Naive thymus-derived CD4-positive, alpha-beta T cell (primary cell): Measurements from ENCODE around the gene HIRA. TPM values are rescaled to one million over a fixed set of nuclear protein-coding genes. Genes with fewer than 3 reads are reported as not detected.
A peak's percentile ranks its signal among the peaks of the same experiment; 100 is the strongest.

Experiments
- ATAC-seq: fragments of 150-1000 bp; cut with Tn5 transposase; 2 replicates; pipeline ENCODE4 v1.10.0; 2021; ENCODE audit warnings: mild to moderate bottlenecking, moderate library complexity
- CTCF ChIA-PET: fragments of 350-600 bp; sonication (Branson Sonifier 250); formaldehyde crosslinking; loops from one replicate; lab custom pipeline; 2021; ENCODE audit warnings: antibody characterized with exemption; lab: Charles Lee
- POLR2A ChIA-PET: fragments of 350-600 bp; sonication (Branson Sonifier 250); formaldehyde crosslinking; loops from one replicate; lab custom pipeline; 2021; ENCODE audit warnings: antibody characterized with exemption, inconsistent platforms; lab: Charles Lee
- DNase-seq, 9 donors: peaks; one replicate each; pipeline versions ENCODE4 v3.0.0 to v3.0.0-alpha.2; 2020 to 2022; ENCODE audit warnings: mixed read lengths in 1 of 9
- H3K27ac ChIP-seq: one replicate; pipeline ENCODE4 v1.7.0; 2013; ENCODE audit warnings: mild to moderate bottlenecking, low read depth, low read length, moderate library complexity
- H3K27me3 ChIP-seq, 2 donors: one replicate each; pipeline ENCODE4 v1.7.0; 2013; ENCODE audit warnings: low read length in 2 of 2, mild to moderate bottlenecking in 2 of 2, moderate library complexity in 2 of 2; ENCODE audit not compliant: control insufficient read depth in 2 of 2, insufficient read depth in 2 of 2
- H3K36me3 ChIP-seq, 3 experiments: 1 replicate in 2 of 3; 2 replicates in 1 of 3; pipeline ENCODE4 v1.7.0; 2013; ENCODE audit warnings: low read length in 3 of 3, mild to moderate bottlenecking in 3 of 3, moderate library complexity in 1 of 3; ENCODE audit not compliant: insufficient read depth in 3 of 3, control insufficient read depth in 2 of 3
- H3K4me1 ChIP-seq, 2 donors: one replicate each; pipeline ENCODE4 v1.7.0; 2013; ENCODE audit warnings: low read length in 2 of 2, mild to moderate bottlenecking in 2 of 2, moderate library complexity in 1 of 2; ENCODE audit not compliant: control insufficient read depth in 2 of 2, insufficient read depth in 2 of 2
- H3K4me3 ChIP-seq: 2 replicates; pipeline ENCODE4 v1.7.0; 2013; ENCODE audit warnings: mild to moderate bottlenecking, low read length
- H3K9me3 ChIP-seq, 3 experiments: 1 replicate in 2 of 3; 2 replicates in 1 of 3; pipeline ENCODE4 v1.7.0; 2013; ENCODE audit warnings: low read length in 3 of 3; ENCODE audit not compliant: control insufficient read depth in 2 of 3
- H3K27ac Mint-ChIP-seq, 9 donors: one replicate each; pipeline ENCODE4 v1.8.0; 2020 to 2022; ENCODE audit warnings: mixed read lengths in 9 of 9, mild to moderate bottlenecking in 8 of 9, moderate library complexity in 5 of 9, inconsistent platforms in 2 of 9
- H3K27me3 Mint-ChIP-seq, 5 donors: one replicate each; pipeline ENCODE4 v1.8.0; 2021 to 2022; ENCODE audit warnings: mixed read lengths in 5 of 5, mild to moderate bottlenecking in 1 of 5
- H3K36me3 Mint-ChIP-seq, 5 donors: one replicate each; pipeline ENCODE4 v1.8.0; 2020 to 2022; ENCODE audit warnings: mixed read lengths in 5 of 5, mild to moderate bottlenecking in 3 of 5, inconsistent platforms in 1 of 5
- H3K4me1 Mint-ChIP-seq, 7 donors: one replicate each; pipeline ENCODE4 v1.8.0; 2020 to 2022; ENCODE audit warnings: mixed read lengths in 7 of 7, mild to moderate bottlenecking in 3 of 7, inconsistent platforms in 1 of 7
- H3K4me3 Mint-ChIP-seq, 10 donors: one replicate each; pipeline ENCODE4 v1.8.0; 2020 to 2022; ENCODE audit warnings: mild to moderate bottlenecking in 10 of 10, mixed read lengths in 10 of 10, moderate library complexity in 6 of 10, inconsistent platforms in 2 of 10
- H3K9me3 Mint-ChIP-seq, 11 donors: one replicate each; pipeline ENCODE4 v1.8.0; 2020 to 2022; ENCODE audit warnings: mixed read lengths in 11 of 11, mild to moderate bottlenecking in 4 of 11, inconsistent platforms in 1 of 11, moderate library complexity in 1 of 11
- intact Hi-C, 2 donors: fragments of 100-400 bp; cut with micrococcal nuclease; formaldehyde crosslinking; loops; one replicate each; pipeline ENCODE4 v1.15.1; 2023
- polyA plus RNA-seq, 2 donors: library from polyadenylated mRNA; unstranded; fragments of 300-500 nt; fragmentation: Illumina TruSeq; gene quantifications; one replicate each; pipeline ENCODE4 v1.2.3, GENCODE V29; 2021
- total RNA-seq, 6 experiments: library from RNA in 5 of 6; stranded (reverse) in 5 of 6; gene quantifications; 1 replicate in 5 of 6; 2 replicates in 1 of 6; pipeline ENCODE4 v1.2.3 and lab custom pipeline; 2021 to 2026

The HIRA gene
- total and polyA plus RNA-seq, 7 experiments from 2014 or later: 2.8 to 42.3 (median 22.5) TPM

GRCh38 chr22:19355413-19356157 is 75.9 kb downstream of the HIRA start:
- no peak for DNase-seq
- H3K27ac ChIP-seq: no peak overlapping the region
- peaks cover 12 to 100% (median 21%) of the 10 kb centered on the region in 3 experiments for H3K36me3 ChIP-seq
- Mint-ChIP-seq H3K27me3 (no peaks in the 10 kb centered on the region), H3K9me3 (peaks cover 0 to 1% (median 0%) of the 10 kb centered on the region in 11 donors), H3K4me1 (peaks cover 0 to 7% (median 0%) of the 10 kb centered on the region in 7 donors), H3K4me3 (no peak overlapping the region), H3K36me3 (peaks cover 22 to 53% (median 28%) of the 10 kb centered on the region in 5 donors), H3K27ac (peak overlapping the region in 1 of 9 donors; percentile 27)
- POLR2A ChIA-PET: no interaction called here
- CTCF ChIA-PET: no interaction called here
- ATAC-seq: no peak
- H3K4me1 ChIP-seq: no peaks in the 10 kb centered on the region
- H3K4me3 ChIP-seq: no peak overlapping the region
- H3K9me3 ChIP-seq: no peaks in the 10 kb centered on the region
- intact Hi-C loops: no loop called here
- H3K27me3 ChIP-seq: no peaks in the 10 kb centered on the region

GRCh38 chr22:19354201-19354600 is 77.3 kb downstream of the HIRA start:
- peaks cover 0 to 1% (median 0%) of the 10 kb centered on the region in 11 donors for H3K9me3 Mint-ChIP-seq
- peaks cover 0 to 7% (median 0%) of the 10 kb centered on the region in 7 donors for H3K4me1 Mint-ChIP-seq
- no peaks in the 10 kb centered on the region for H3K27me3 Mint-ChIP-seq
- intact Hi-C loops: no loop called here
- Histone ChIP-seq H3K27me3 (no peaks in the 10 kb centered on the region), H3K4me3 (no peak overlapping the region), H3K9me3 (no peaks in the 10 kb centered on the region), H3K4me1 (no peaks in the 10 kb centered on the region), H3K36me3 (peaks cover 12 to 100% (median 18%) of the 10 kb centered on the region in 3 experiments), H3K27ac (no peak overlapping the region)
- H3K27ac Mint-ChIP-seq: no peak overlapping the region
- ATAC-seq (no peak), DNase-seq (no peak)
- CTCF ChIA-PET: no interaction called here
- POLR2A ChIA-PET: no interaction called here
- H3K36me3 Mint-ChIP-seq: peaks cover 20 to 59% (median 35%) of the 10 kb centered on the region in 5 donors
- H3K4me3 Mint-ChIP-seq: no peak overlapping the region

GRCh38 chr22:19353363-19354131 is 78.0 kb downstream of the HIRA start:
- H3K4me1 ChIP-seq: no peaks in the 10 kb centered on the region
- H3K36me3 ChIP-seq: peaks cover 12 to 96% (median 13%) of the 10 kb centered on the region in 3 experiments
- DNase-seq (no peak), ATAC-seq (no peak)
- no peaks in the 10 kb centered on the region for H3K9me3 ChIP-seq
- H3K27me3 Mint-ChIP-seq: no peaks in the 10 kb centered on the region
- no peak overlapping the region for H3K4me3 Mint-ChIP-seq
- H3K9me3 Mint-ChIP-seq: peaks cover 0 to 1% (median 0%) of the 10 kb centered on the region in 11 donors
- peaks cover 18 to 60% (median 33%) of the 10 kb centered on the region in 5 donors for H3K36me3 Mint-ChIP-seq
- no peaks in the 10 kb centered on the region for H3K27me3 ChIP-seq
- intact Hi-C loops: no loop called here
- peaks cover 0 to 7% (median 0%) of the 10 kb centered on the region in 7 donors for H3K4me1 Mint-ChIP-seq
- CTCF ChIA-PET: no interaction called here
- POLR2A ChIA-PET: no interaction called here
- H3K27ac ChIP-seq: no peak overlapping the region
- H3K27ac Mint-ChIP-seq: no peak overlapping the region
- H3K4me3 ChIP-seq: no peak overlapping the region

GRCh38 chr22:19352766-19353165 is 78.8 kb downstream of the HIRA start:
- H3K27ac Mint-ChIP-seq: no peak overlapping the region
- no peak overlapping the region for H3K4me3 Mint-ChIP-seq
- Histone ChIP-seq H3K9me3 (no peaks in the 10 kb centered on the region), H3K4me1 (no peaks in the 10 kb centered on the region), H3K36me3 (peaks cover 12 to 92% (median 13%) of the 10 kb centered on the region in 3 experiments), H3K27ac (no peak overlapping the region), H3K27me3 (no peaks in the 10 kb centered on the region), H3K4me3 (no peak overlapping the region)
- peaks cover 0 to 7% (median 0%) of the 10 kb centered on the region in 7 donors for H3K4me1 Mint-ChIP-seq
- H3K27me3 Mint-ChIP-seq: no peaks in the 10 kb centered on the region
- H3K36me3 Mint-ChIP-seq: peaks cover 18 to 58% (median 33%) of the 10 kb centered on the region in 5 donors
- ATAC-seq (no peak), DNase-seq (no peak)
- CTCF ChIA-PET: no interaction called here
- intact Hi-C loops: no loop called here
- POLR2A ChIA-PET: no interaction called here
- peaks cover 0 to 1% (median 0%) of the 10 kb centered on the region in 11 donors for H3K9me3 Mint-ChIP-seq

GRCh38 chr22:19352217-19352616 is 79.3 kb downstream of the HIRA start:
- no peak for DNase-seq
- CTCF ChIA-PET: no interaction called here
- H3K27me3 Mint-ChIP-seq: no peaks in the 10 kb centered on the region
- no peaks in the 10 kb centered on the region for H3K27me3 ChIP-seq
- peak overlapping the region in 2 of 9 donors; percentile 7 to 72 for H3K27ac Mint-ChIP-seq
- ATAC-seq: no peak
- peaks cover 12 to 92% (median 15%) of the 10 kb centered on the region in 3 experiments for H3K36me3 ChIP-seq
- H3K4me1 ChIP-seq: no peaks in the 10 kb centered on the region
- POLR2A ChIA-PET: no interaction called here
- intact Hi-C loops: no loop called here
- H3K4me3 ChIP-seq: no peak overlapping the region
- peaks cover 0 to 1% (median 0%) of the 10 kb centered on the region in 11 donors for H3K9me3 Mint-ChIP-seq
- no peaks in the 10 kb centered on the region for H3K9me3 ChIP-seq
- H3K36me3 Mint-ChIP-seq: peaks cover 20 to 58% (median 33%) of the 10 kb centered on the region in 5 donors
- no peak overlapping the region for H3K27ac ChIP-seq
- H3K4me1 Mint-ChIP-seq: peaks cover 0 to 7% (median 0%) of the 10 kb centered on the region in 7 donors
- no peak overlapping the region for H3K4me3 Mint-ChIP-seq

- Histone ChIP-seq H3K9me3 (no peaks in the 10 kb centered on the region), H3K4me1 (no peaks in the 10 kb centered on the region), H3K36me3 (peaks cover 12 to 92% (median 18%) of the 10 kb centered on the region in 3 experiments), H3K27me3 (no peaks in the 10 kb centered on the region), H3K27ac (no peak overlapping the region), H3K4me3 (no peak overlapping the region)
- intact Hi-C loops: no loop called here
- ATAC-seq (no peak), DNase-seq (no peak)
- CTCF ChIA-PET: no interaction called here
- Mint-ChIP-seq H3K4me1 (peaks cover 0 to 7% (median 0%) of the 10 kb centered on the region in 7 donors), H3K9me3 (peaks cover 0 to 1% (median 0%) of the 10 kb centered on the region in 11 donors), H3K36me3 (peaks cover 22 to 58% (median 33%) of the 10 kb centered on the region in 5 donors), H3K27ac (peak overlapping the region in 2 of 9 donors; percentile 14 to 72), H3K27me3 (no peaks in the 10 kb centered on the region), H3K4me3 (no peak overlapping the region)
- POLR2A ChIA-PET: no interaction called here
Observed at GRCh38 chr22:19351604-19352003, 79.9 kb downstream of the HIRA start.
